ENCODE measurements around the gene USP4. TPM values are rescaled to one million over a fixed set of nuclear protein-coding genes. Genes with fewer than 3 reads are reported as not detected.

Gene USP4
- total RNA-seq, 1 donor from 2014 or later = 21.0 TPM

DNA sequence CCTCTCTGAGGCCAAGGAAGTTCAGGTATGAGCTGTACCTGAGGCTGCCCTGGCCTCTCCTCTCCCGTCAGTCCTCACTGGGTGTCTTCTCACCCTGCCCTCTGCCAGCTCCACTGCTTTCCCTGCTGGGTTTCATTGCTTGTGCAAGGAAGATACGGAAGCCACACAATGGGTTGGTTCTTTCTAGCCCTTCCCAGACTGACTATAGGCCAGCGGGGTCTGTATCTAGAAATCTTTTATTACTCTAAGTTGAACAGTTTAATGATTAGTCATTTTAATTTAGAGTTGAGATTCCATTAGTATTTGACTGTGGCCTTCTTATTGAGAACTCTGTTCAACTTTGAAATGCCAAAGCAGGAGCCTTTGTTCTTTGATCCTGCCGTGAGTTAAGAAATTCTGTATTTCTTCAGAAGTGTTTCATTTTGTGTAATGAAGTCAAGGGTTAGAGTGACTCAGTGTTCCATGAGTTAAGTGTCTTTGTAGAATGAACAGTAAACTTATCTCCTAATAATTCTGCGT, 79.0 kb downstream of the USP4 start:
- Histone ChIP-seq H3K36me3 (no peaks in the 10 kb centered on the region), H3F3A (ENCODE audit: low read depth) (no peaks in the 10 kb centered on the region), H3K9ac (no peak overlapping the region), H3K27ac (no peak overlapping the region), H3K9me3 (ENCODE audit: low read depth) (no peaks in the 10 kb centered on the region), H3K4me3 (no peak overlapping the region), H3K79me2 (ENCODE audit: low read depth) (no peaks in the 10 kb centered on the region), H3K27me3 (no peaks in the 10 kb centered on the region), H3K4me2 (no peak overlapping the region), H3K4me1 (no peaks in the 10 kb centered on the region), H4K20me1 (ENCODE audit: low read depth) (no peaks in the 10 kb centered on the region), H2AFZ (replicated peaks) (no peak overlapping the region)
- Mint-ChIP-seq H3K27me3 (ENCODE audit: insufficient read depth, low read depth) (peaks cover 4% of the 10 kb centered on the region), H3K36me3 (no peaks in the 10 kb centered on the region), H3K9me3 (no peaks in the 10 kb centered on the region), H3K4me3 (no peak overlapping the region), H3K27ac (peak overlapping the region; percentile 91), H3K4me1 (peaks cover 34% of the 10 kb centered on the region)
- no peak for DNase-seq (ENCODE audit: low spot score)
- TF ChIP-seq EZH2 (IDR thresholded peaks at IDR 0.05) (no peak), EZH2phosphoT487 (IDR thresholded peaks at IDR 0.05) (no peak)
- TF ChIP-seq, protein P1, sequence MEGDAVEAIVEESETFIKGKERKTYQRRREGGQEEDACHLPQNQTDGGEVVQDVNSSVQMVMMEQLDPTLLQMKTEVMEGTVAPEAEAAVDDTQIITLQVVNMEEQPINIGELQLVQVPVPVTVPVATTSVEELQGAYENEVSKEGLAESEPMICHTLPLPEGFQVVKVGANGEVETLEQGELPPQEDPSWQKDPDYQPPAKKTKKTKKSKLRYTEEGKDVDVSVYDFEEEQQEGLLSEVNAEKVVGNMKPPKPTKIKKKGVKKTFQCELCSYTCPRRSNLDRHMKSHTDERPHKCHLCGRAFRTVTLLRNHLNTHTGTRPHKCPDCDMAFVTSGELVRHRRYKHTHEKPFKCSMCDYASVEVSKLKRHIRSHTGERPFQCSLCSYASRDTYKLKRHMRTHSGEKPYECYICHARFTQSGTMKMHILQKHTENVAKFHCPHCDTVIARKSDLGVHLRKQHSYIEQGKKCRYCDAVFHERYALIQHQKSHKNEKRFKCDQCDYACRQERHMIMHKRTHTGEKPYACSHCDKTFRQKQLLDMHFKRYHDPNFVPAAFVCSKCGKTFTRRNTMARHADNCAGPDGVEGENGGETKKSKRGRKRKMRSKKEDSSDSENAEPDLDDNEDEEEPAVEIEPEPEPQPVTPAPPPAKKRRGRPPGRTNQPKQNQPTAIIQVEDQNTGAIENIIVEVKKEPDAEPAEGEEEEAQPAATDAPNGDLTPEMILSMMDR (IDR thresholded peaks at IDR 0.05) = no peak

DNA sequence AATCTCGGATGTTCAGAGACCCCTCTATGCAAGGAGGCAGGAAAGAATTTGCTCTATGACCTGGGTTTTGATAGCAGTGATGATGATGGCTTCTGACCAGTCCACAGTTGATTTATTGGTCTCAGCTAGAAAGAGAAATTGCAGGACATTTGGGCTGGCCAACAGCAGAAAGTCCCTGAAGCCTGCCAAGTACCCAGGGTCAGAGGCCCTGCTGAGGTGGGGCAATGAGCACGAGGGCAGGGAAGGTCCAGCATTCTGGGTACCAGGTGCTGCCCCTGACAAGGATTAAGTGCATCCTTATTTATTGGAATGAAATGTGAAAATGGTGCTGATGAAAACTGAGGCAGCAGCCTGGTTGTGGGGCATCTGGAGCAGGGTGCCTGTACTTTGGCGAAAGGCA, 82.7 kb downstream of the USP4 start:
- TF ChIP-seq EZH2phosphoT487 (IDR thresholded peaks at IDR 0.05) = no peak
- no peaks in the 10 kb centered on the region for H3K36me3 ChIP-seq
- peaks cover 4% of the 10 kb centered on the region for H3K27me3 Mint-ChIP-seq (ENCODE audit: insufficient read depth, low read depth)
- H3K4me1 Mint-ChIP-seq = peaks cover 52% of the 10 kb centered on the region
- no peaks in the 10 kb centered on the region for H3K27me3 ChIP-seq
- H4K20me1 ChIP-seq (ENCODE audit: low read depth) = no peaks in the 10 kb centered on the region
- H3K79me2 ChIP-seq (ENCODE audit: low read depth) = no peaks in the 10 kb centered on the region
- no peak overlapping the region for H3K4me3 ChIP-seq
- no peak overlapping the region for H3K4me2 ChIP-seq
- no peaks in the 10 kb centered on the region for H3K9me3 Mint-ChIP-seq
- H3F3A ChIP-seq (ENCODE audit: low read depth) = no peaks in the 10 kb centered on the region
- H3K27ac ChIP-seq = no peak overlapping the region
- no peak for DNase-seq (ENCODE audit: low spot score)
- no peak overlapping the region for H3K9ac ChIP-seq
- no peak overlapping the region for H3K4me3 Mint-ChIP-seq
- no peaks in the 10 kb centered on the region for H3K4me1 ChIP-seq
- no peaks in the 10 kb centered on the region for H3K36me3 Mint-ChIP-seq
- H3K9me3 ChIP-seq (ENCODE audit: low read depth) = no peaks in the 10 kb centered on the region
- peak overlapping the region; percentile 74 for H3K27ac Mint-ChIP-seq
- no peak overlapping the region for H2AFZ ChIP-seq (replicated peaks)

DNA sequence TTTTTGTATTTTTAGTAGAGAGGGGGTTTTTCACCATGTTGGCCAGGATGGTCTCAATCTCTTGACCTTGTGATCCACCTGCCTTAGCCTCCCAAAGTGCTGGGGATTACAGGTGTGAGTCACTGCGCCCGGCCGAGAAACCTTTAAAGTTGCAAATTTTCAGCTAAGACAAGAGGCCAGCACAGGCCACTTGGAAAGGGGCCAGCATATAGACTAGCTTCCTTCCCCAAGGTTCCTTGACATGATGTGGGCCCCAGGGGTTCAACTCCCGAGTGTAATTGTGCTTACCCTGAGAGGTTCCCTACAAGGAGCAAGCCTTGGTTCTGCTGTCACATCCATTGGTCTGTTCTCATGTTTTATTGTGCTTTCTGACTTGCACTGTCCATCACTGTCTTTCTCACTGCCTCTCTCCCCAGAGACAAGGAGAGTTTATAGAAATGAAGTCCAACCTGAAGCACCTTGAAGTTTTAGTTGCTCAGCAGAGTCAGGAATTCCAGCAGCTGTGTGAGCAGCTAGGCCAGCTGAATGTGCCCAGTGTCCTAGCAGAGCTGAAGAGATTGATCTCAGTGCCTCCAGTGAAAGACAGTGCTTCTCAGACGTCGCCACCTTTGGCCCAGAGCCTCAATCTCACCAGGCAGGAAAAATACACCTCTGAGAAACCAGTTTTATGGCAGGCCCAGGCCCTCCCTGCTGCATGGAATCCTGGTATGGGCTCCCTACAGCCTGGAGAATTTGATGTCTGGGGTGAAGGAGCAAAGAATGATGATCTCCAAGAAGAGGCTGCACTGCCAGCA, 83.9 kb downstream of the USP4 start:
- H3K36me3 ChIP-seq = no peaks in the 10 kb centered on the region
- Mint-ChIP-seq H3K4me1 (peaks cover 46% of the 10 kb centered on the region), H3K4me3 (no peak overlapping the region), H3K27ac (peak overlapping the region; percentile 81), H3K36me3 (no peaks in the 10 kb centered on the region), H3K9me3 (no peaks in the 10 kb centered on the region), H3K27me3 (ENCODE audit: insufficient read depth, low read depth) (peaks cover 4% of the 10 kb centered on the region)
- H3K4me2 ChIP-seq = no peak overlapping the region
- no peaks in the 10 kb centered on the region for H3K79me2 ChIP-seq (ENCODE audit: low read depth)
- H3K9me3 ChIP-seq (ENCODE audit: low read depth) = no peaks in the 10 kb centered on the region
- no peaks in the 10 kb centered on the region for H4K20me1 ChIP-seq (ENCODE audit: low read depth)
- peak overlapping the region; percentile 26 for H2AFZ ChIP-seq (replicated peaks)
- no peak overlapping the region for H3K9ac ChIP-seq
- DNase-seq (ENCODE audit: low spot score) = no peak
- TF ChIP-seq EZH2phosphoT487 (IDR thresholded peaks at IDR 0.05) (no peak), EZH2 (IDR thresholded peaks at IDR 0.05) (no peak)
- TF ChIP-seq, protein P1 (IDR thresholded peaks at IDR 0.05) = no peak
- no peak overlapping the region for H3K4me3 ChIP-seq
- H3K4me1 ChIP-seq = no peaks in the 10 kb centered on the region
- H3K27me3 ChIP-seq = no peaks in the 10 kb centered on the region
- no peak overlapping the region for H3K27ac ChIP-seq
- H3F3A ChIP-seq (ENCODE audit: low read depth) = no peaks in the 10 kb centered on the region

DNA sequence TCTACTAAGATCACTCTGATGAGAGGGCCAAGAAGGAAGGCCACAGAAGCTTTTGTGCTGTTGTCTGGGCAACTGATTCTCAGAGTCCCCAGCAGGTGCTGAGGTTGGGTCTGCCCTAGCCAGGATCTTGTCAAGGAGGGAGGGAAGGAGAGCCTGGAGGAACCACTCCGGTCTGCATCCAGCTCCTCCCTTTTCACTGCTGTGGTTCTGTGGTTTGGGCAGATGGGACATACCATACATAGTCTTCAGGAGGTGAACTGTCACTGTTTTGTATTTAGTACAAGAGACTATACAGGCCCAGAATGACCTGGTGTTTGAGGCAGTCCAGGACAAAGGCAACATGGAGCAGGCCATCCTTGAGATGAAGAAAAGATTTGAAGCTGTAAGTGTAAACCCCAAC, 84.7 kb downstream of the USP4 start:
- TF ChIP-seq, protein P1 (IDR thresholded peaks at IDR 0.05) = no peak
- TF ChIP-seq EZH2phosphoT487 (IDR thresholded peaks at IDR 0.05) (no peak), EZH2 (IDR thresholded peaks at IDR 0.05) (no peak)
- Mint-ChIP-seq H3K36me3 (no peaks in the 10 kb centered on the region), H3K4me1 (peaks cover 45% of the 10 kb centered on the region), H3K9me3 (no peaks in the 10 kb centered on the region), H3K27me3 (ENCODE audit: insufficient read depth, low read depth) (peaks cover 4% of the 10 kb centered on the region), H3K4me3 (peak overlapping the region; percentile 36), H3K27ac (peak overlapping the region; percentile 69)
- no peaks in the 10 kb centered on the region for H3K79me2 ChIP-seq (ENCODE audit: low read depth)
- peak; percentile 20 for DNase-seq (ENCODE audit: low spot score)
- H3K36me3 ChIP-seq = no peaks in the 10 kb centered on the region
- no peaks in the 10 kb centered on the region for H3K9me3 ChIP-seq (ENCODE audit: low read depth)
- no peak overlapping the region for H3K9ac ChIP-seq
- H3K27me3 ChIP-seq = no peaks in the 10 kb centered on the region
- no peak overlapping the region for H3K27ac ChIP-seq
- H3K4me2 ChIP-seq = no peak overlapping the region
- H3K4me3 ChIP-seq = no peak overlapping the region
- no peaks in the 10 kb centered on the region for H4K20me1 ChIP-seq (ENCODE audit: low read depth)
- H2AFZ ChIP-seq (replicated peaks) = no peak overlapping the region
- no peaks in the 10 kb centered on the region for H3F3A ChIP-seq (ENCODE audit: low read depth)
- no peaks in the 10 kb centered on the region for H3K4me1 ChIP-seq
